ENCODE measurements around the gene CD109.

DNA sequence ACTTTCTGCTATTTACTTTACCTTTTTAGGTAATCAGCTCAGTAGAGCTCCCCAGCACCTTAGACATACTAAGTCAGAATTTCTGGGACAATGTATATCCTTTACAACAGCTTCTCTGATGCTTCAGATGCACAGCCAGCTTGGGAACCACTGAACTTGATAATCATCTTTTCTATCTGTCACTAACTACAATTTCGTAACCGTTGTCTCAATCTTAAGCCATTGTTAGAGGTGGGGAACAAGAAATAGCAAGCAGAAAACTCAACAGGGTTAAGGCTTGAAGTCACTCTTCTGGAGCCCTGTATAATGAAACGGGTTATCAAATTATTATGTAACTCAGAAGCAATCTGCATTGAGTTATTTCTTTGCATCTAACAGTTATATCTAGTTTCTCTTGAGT is 47.1 kb downstream of the CD109 start:
- TF ChIP-seq BCL11A (IDR thresholded peaks at IDR 0.05; ENCODE audit: low read depth, low read length) (no peak), RAD51 (IDR thresholded peaks at IDR 0.05) (no peak), ETV6 (conservative IDR thresholded peaks at IDR 0.05 in 1 of 2, IDR thresholded peaks at IDR 0.05 in 1 of 2; ENCODE audit: borderline replicate concordance in 1 of 2, low read depth in 1 of 2) (no peak), SP1 (IDR thresholded peaks at IDR 0.05; ENCODE audit: low read depth, low read length) (no peak), NBN (IDR thresholded peaks at IDR 0.05) (no peak), POLR2A (IDR thresholded peaks at IDR 0.05; ENCODE audit: low read depth, low read length) (no peak), NR2C2 (IDR thresholded peaks at IDR 0.05; ENCODE audit: borderline replicate concordance, control insufficient read depth, insufficient read length, low read depth) (no peak)
- TF ChIP-seq, protein P1, sequence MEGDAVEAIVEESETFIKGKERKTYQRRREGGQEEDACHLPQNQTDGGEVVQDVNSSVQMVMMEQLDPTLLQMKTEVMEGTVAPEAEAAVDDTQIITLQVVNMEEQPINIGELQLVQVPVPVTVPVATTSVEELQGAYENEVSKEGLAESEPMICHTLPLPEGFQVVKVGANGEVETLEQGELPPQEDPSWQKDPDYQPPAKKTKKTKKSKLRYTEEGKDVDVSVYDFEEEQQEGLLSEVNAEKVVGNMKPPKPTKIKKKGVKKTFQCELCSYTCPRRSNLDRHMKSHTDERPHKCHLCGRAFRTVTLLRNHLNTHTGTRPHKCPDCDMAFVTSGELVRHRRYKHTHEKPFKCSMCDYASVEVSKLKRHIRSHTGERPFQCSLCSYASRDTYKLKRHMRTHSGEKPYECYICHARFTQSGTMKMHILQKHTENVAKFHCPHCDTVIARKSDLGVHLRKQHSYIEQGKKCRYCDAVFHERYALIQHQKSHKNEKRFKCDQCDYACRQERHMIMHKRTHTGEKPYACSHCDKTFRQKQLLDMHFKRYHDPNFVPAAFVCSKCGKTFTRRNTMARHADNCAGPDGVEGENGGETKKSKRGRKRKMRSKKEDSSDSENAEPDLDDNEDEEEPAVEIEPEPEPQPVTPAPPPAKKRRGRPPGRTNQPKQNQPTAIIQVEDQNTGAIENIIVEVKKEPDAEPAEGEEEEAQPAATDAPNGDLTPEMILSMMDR (IDR thresholded peaks at IDR 0.05 in 2 of 3, conservative IDR thresholded peaks at IDR 0.05 in 1 of 3; ENCODE audit: control insufficient read depth in 2 of 3, extremely low read depth in 1 of 3, insufficient read depth in 1 of 3, low read depth in 3 of 3, low read length in 3 of 3), result no peak
